Amygdala (tissue), 56 donors: ENCODE measurements around the gene KBTBD3.
"Not testable (repeated sequence)": the region's sequence is repeated elsewhere in the genome, so short reads cannot be mapped to it uniquely, and the experiment has no call there.

Source experiments
- DNase-seq, 56 donors: peaks; one replicate each; lab custom pipeline; 2025; lab: John Stamatoyannopoulos, UW

Gene KBTBD3

GRCh38 chr11:106063009-106063408 lies 14.1 kb downstream of the KBTBD3 start:
- DNase-seq, result no peak

GRCh38 chr11:106061954-106062949 lies 14.9 kb downstream of the KBTBD3 start:
- no peak for DNase-seq

- DNase-seq, result no peak
Observed at GRCh38 chr11:106061249-106061784, 15.8 kb downstream of the KBTBD3 start.

- DNase-seq, result no peak
Observed at GRCh38 chr11:106059617-106060016, 17.5 kb downstream of the KBTBD3 start.

GRCh38 chr11:106058377-106058776 lies 18.8 kb downstream of the KBTBD3 start:
- DNase-seq, result not testable (repeated sequence)

GRCh38 chr11:106051103-106051502 lies 26.0 kb downstream of the KBTBD3 start:
- no peak for DNase-seq

GRCh38 chr11:106049727-106050476 lies 27.2 kb downstream of the KBTBD3 start:
- DNase-seq, result no peak

GRCh38 chr11:106047631-106048030 lies 29.5 kb downstream of the KBTBD3 start:
- no peak for DNase-seq

GRCh38 chr11:106043540-106043939 lies 33.6 kb downstream of the KBTBD3 start:
- no peak for DNase-seq

GRCh38 chr11:106032861-106033260 lies 44.3 kb downstream of the KBTBD3 start:
- DNase-seq, result no peak

- no peak for DNase-seq
Observed at GRCh38 chr11:106031936-106032335, 45.2 kb downstream of the KBTBD3 start.

- no peak for DNase-seq
Observed at GRCh38 chr11:106031202-106031810, 45.8 kb downstream of the KBTBD3 start.

GRCh38 chr11:106030609-106031008 lies 46.5 kb downstream of the KBTBD3 start:
- DNase-seq, result no peak

GRCh38 chr11:106022795-106023275 lies 54.3 kb downstream of the KBTBD3 start:
- DNase-seq, result peak in 1 of 56 donors; percentile 3

GRCh38 chr11:106021967-106022794 lies 55.0 kb downstream of the KBTBD3 start, which contains the start of gene MSANTD4:
Gene MSANTD4, minus strand, starts transcription at chr11:106022240. Its CDS starts 11,323 bp downstream, at chr11:106010917.
- DNase-seq, result peak; percentile 84 to 100 (median 99)

GRCh38 chr11:106021181-106021966 lies 55.8 kb downstream of the KBTBD3 start:
- DNase-seq, result peak in 1 of 56 donors; percentile 44

- DNase-seq, result no peak
Observed at GRCh38 chr11:106017093-106017492, 60.1 kb downstream of the KBTBD3 start.

GRCh38 chr11:106015066-106015465 lies 62.1 kb downstream of the KBTBD3 start:
- no peak for DNase-seq

GRCh38 chr11:106014620-106015019 lies 62.5 kb downstream of the KBTBD3 start:
- DNase-seq, result no peak
